Stimulated activated CD8-positive, alpha-beta memory T cell treated with anti-CD3 and anti-CD28 coated beads, Interleukin-12 subunit alpha, Interleukin-12 subunit beta, amount 100 ng/mL, for 4 hours (primary cell): ENCODE measurements around the gene RNF31.

Experiments
- DNase-seq: peaks from one replicate; pipeline ENCODE4 v3.0.0-alpha.2; 2020; ENCODE audit warnings: low read depth

The RNF31 gene

DNA sequence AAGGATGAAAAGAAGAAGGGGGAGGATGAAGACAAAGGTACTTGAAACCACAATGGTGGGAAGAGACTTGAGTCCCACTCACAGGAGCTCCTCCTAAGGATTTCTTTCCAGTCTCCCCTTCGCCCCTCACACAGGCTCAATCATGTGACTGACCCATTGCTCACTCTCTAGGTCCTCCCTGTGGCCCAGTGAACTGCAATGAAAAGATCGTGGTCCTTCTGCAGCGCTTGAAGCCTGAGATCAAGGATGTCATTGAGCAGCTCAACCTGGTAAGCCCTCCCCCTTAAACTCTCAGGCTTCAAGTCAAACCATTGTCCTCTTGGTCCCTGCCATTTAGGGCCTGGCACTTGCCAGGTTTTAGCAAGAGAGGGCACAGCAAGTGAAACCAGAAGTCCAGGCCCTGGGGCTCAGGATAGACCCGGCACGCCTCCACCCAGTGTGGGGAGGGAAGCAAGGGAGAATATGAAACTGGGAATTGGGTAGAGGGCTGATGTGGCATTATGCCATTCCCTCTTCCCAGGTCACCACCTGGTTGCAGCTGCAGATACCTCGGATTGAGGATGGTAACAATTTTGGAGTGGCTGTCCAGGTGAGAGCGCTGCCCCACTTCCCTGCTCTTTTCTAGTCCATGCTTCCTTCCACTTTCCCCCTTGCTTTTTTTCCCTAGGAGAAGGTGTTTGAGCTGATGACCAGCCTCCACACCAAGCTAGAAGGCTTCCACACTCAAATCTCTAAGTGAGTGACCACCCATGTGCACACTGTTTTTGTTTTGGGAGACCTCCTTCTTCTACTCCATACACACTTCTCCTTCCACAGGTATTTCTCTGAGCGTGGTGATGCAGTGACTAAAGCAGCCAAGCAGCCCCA lies 9.5 kb upstream of the RNF31 start:
- DNase-seq, result no peak

DNA sequence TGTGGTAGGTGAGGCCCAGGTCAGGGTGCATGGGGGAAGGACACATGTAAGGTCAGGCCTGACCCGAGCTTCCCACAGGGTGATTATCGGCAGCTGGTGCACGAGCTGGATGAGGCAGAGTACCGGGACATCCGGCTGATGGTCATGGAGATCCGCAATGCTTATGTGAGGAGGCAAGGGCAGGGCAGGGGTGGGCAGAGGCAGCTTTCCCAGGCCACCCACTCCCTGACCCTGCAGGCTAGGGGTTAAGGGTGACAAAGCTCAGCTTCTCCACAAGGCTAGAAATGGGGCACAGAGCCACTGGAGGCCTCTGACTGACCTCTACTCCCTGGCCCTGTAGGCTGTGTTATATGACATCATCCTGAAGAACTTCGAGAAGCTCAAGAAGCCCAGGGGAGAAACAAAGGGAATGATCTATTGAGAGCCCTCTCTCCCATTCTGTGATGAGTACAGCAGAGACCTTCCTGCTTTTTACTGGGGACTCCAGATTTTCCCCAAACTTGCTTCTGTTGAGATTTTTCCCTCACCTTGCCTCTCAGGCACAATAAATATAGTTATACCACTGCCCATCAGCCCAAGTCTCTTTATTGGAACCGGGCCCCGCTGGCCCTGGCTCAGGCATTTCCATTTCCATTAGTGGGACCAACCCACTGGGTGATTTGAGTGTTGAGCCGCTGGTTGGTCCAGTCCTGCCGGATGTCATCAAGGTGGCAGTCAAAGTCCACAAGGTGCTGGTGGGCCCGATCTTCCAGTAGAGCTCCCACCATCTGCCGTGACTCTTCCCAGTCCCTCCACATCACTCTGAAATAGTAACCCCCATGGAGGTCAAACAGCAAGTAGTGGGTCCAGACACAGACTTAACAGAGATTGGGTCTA lies 8.7 kb upstream of the RNF31 start:
- no peak for DNase-seq

DNA sequence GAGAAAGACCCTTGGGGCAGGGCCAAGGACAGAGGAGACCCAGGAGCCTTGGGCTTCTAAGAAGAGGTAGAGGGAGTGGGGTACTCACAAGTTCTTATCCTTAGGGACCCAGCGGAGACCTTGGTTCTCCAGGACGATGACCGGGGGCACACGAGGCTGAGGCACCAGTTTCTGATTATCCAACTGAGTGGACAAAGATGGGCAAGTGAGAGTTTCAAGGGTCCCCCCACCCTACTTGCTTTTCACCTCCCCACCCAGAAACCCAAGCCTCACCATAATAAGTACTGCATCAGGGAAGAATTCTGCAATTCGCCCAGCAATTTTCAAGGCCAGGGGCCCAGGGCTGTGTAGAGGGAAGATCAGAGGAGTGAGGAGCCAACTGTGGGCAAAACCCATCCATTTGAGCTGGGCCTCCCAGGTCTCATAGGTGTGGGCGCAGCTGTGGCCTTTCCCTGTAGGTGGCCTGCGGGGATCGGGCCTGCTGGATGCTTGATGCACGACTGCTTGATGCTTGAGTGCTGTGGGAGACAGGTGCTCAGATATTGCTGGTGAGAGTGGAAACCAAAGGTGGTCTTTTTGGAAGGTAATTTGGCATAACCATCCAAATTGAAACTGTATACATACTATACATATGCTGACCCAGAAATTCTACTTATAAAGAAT lies 7.9 kb upstream of the RNF31 start:
- DNase-seq, result no peak

DNA sequence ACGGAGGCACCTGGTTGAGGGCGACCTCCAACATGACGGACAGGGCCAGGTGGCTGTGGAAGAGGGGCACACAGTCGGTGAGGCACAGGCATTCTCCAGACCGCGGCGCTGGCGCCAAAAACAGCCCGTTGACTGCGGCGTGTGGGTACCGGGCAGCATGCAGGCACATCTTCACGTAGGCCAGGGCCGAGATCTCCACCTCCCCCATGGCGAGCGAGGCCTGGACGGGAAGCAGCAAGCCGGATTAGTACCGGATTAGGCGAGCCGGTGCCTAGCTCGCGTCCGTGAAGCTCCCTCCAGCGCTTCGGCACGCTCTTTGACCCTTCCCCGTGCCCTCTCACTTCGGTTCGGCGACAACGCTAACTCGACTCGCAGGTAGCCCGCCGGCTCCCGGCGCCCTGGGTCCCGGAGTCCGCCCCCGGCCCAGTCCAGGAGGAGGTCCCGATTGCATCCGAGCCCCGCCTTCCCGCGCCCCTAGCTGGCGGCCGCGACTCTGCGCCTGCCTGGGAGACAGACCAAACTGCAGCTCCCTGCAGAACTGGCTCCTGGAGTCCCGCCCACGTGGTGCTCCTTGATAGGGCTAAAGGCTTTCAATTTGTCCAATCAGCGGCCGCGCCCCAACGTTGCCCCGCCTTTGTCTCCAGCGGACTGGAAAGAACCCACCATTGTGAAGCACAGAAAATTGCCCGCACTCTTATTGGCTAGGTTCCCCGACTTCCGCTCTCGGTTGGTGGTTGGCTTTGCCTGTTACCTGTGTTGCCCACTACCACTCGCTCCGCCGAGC lies 6.0 kb upstream of the RNF31 start, which contains the start of gene EMC9:
TSS of gene EMC9 (minus strand) at position 495 of the 784 bp plus-strand sequence. CDS start at position 208, 287 bp downstream.
- DNase-seq, result peak; percentile 98

DNA sequence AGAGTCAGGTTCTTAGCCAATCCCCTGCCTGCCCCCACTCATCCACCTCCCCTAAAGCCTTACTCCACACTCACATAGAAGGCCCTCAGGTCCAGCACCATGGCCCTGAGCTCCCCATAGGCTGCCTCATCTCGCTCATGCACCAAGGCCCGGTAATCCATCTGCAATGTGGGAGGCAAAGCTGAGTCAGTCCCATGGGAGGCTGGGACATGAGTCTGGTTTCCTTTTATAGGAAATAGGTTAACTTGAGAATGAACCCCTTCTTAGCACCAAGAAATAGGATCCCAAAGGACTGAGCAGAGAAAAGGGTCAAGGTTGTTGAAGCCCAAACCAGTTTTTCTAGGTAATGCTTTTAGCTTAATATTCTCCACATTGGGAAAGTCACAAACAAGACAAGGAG lies 3.8 kb upstream of the RNF31 start:
- no peak for DNase-seq

DNA sequence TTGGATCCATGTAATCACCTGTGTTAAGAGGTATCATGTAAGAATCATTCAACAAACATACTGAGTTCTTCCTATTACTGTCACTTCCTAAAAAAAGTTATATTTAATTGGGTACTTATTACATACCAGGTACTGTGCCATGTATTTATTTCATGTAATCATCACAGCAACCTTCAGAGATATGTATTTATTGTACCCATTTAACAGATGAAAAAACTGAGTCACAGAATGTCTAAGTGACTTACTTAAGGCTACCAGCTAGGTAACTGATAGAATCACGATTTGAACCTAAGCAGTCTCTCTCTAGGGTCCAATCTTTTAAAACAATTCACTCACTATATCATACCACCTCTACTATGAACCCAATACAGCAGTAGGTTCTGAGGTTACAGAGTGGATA lies 2.8 kb upstream of the RNF31 start:
- no peak for DNase-seq

DNA sequence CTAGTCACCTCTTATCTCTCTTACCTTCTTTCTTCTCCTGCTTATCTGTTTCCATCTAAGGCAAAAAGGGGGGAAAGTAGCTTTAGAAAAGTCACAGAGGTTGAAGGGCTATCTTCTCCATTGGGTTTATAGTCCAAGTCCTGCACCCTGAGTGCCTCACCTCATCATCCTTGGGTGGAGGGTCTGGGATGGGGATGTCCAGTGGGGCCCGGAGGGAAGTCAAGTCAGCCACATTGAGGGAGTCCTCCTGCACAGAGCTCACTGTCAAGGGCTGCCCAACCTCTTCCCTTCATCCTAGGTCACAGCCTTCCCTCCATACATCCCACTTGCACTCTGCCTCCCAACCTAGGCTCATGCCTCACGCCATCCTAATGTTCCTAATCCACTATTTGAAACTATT lies 2.1 kb upstream of the RNF31 start:
- DNase-seq, result no peak

DNA sequence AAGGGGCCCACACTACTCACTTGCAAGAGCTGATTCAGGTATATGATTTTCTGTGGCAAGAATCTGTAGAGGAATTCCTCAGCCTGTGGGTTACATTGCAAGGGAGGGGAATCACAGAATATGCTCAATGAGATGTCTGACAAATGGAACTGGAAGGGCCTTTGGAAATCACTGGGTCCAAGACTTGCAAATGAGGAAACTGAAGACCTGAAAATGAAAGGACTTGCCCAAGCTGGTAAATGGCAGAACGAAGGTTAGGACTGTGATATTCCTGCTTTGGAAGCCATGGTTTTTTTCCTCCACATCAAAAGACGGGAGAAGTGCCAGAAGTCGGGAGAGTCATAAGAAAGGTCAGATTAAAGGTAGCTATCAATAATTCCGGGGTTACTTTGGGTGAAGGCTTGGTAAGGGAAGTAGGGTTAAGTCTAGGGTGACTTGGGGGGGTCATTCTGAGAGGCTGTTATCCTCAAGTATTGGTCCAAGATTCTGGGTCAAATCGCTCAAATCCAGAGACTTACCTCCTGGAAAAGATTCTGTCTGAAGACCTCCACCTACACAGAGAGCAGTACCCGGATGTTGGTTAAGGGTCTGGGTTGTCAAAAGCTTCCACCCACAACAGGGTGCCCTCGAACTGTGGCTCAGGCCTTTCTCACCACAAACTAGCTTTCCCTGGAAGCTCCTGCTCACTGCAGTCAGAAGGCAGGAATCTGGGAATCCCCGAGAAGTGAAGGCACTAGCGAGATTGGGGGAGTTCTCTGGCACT lies 1.4 kb upstream of the RNF31 start:
- DNase-seq, result no peak

DNA sequence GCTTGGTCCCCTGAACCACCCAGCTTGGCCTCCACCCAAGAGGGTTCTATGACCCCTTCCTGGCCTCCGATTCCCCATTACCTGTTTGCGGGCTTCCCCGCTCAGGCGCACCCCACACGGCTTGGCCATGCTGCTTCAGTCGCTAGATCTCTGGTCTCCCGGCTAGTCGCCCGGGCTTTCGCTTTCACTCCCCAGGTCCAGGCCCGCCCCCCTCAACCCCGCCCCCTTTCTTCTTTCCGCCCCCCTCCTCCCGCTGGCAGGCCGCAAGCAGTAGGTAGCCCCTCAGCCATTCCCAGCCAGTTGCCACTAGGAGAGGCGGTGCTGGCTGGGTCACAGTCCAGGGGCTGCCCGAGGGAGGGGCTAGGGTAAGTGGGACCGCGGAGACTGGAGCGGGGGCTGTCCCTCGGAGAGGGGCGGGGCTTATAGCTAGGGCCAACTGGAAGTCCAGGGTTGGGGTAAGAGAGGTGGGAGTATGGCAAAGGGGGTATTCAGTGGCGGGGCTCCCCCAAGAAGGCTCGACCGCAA lies 783 bp upstream of the RNF31 start, which contains the start of gene PSME2:
TSS of gene PSME2 (minus strand) at position 158 of the 525 bp plus-strand sequence. CDS start at position 129, 29 bp downstream.
- peak; percentile 73 for DNase-seq

DNA sequence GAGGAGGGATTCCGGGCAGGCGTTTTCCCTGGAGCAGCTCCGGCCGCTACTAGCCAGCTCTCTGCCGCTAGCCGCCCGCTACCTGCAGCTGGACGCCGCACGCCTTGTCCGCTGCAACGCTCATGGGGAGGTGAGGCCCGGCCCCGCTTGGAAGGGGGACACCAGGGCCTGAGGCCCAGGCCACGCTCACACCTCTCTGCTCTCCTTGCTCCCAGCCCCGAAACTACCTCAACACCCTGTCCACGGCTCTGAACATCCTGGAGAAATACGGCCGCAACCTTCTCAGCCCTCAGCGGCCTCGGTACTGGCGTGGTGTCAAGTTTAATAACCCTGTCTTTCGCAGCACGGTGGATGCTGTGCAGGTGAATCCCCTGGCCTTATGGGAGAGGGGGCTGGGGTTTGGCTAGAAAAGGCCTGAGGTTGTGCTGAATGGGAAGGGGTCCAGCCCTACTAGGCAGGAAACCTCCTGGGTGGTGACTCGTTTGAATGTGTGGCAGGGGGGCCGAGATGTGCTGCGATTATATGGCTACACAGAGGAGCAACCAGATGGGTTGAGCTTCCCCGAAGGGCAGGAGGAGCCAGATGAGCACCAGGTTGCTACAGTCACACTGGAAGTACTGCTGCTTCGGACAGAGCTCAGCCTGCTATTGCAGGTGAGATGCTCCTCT lies 597 bp downstream of the RNF31 start:
- DNase-seq, result no peak

DNA sequence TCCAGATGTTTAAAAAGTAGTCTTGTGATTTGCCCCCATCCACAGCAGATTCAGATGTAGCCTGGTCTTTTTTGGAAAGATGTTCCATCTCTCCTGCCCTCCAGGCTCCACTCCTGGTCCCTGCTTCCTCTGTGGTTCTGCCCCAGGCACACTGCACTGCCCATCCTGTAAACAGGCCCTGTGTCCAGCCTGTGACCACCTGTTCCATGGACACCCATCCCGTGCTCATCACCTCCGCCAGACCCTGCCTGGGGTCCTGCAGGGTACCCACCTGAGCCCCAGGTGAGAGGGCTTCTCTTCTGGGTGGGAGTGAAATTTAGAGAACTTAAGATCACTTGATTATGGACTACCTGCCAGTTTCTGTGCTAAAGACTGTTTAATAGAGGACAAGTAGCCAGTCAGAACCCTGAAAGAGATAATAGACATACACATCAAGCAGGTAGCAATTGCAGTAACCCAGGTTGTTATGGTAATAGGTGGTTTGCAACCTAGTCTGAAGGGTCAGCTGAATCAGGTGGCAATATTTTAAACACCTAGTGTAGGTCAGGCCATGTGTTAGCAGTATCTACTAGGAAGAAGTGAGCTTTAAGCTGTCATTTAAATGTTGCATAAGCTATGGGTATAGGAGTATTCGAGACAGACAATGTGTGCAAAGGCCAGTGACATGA lies 2.1 kb downstream of the RNF31 start:
- DNase-seq, result no peak

DNA sequence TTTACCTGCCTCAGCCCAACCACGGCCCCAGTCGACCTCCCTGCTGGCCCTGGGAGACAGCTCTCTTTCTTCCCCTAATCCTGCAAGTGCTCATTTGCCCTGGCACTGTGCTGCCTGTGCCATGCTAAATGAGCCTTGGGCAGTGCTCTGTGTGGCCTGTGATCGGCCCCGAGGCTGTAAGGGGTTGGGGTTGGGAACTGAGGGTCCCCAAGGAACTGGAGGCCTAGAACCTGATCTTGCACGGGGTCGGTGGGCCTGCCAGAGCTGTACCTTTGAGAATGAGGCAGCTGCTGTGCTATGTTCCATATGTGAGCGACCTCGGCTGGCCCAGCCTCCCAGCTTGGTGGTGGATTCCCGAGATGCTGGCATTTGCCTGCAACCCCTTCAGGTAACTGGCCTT lies 2.8 kb downstream of the RNF31 start:
- no peak for DNase-seq

DNA sequence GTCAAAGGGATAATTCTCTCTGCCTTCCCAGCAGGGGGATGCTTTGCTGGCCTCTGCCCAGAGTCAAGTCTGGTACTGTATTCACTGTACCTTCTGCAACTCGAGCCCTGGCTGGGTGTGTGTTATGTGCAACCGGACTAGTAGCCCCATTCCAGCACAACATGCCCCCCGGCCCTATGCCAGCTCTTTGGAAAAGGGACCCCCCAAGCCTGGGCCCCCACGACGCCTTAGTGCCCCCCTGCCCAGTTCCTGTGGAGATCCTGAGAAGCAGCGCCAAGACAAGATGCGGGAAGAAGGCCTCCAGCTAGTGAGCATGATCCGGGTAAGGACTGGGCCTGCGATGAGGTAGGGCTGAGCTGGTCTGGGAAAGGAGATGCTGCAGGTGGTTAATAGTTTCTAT lies 3.3 kb downstream of the RNF31 start:
- DNase-seq, result no peak

DNA sequence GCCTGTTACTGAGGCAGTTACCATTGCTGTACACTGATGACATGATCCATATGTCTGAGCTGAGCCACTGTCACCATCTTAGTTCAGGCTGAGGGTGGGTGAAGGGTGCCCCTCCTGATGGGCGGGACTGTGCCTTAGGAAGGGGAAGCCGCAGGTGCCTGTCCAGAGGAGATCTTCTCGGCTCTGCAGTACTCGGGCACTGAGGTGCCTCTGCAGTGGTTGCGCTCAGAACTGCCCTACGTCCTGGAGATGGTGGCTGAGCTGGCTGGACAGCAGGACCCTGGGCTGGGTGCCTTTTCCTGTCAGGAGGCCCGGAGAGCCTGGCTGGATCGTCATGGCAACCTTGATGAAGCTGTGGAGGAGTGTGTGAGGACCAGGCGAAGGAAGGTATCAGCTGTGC lies 3.7 kb downstream of the RNF31 start:
- no peak for DNase-seq

DNA sequence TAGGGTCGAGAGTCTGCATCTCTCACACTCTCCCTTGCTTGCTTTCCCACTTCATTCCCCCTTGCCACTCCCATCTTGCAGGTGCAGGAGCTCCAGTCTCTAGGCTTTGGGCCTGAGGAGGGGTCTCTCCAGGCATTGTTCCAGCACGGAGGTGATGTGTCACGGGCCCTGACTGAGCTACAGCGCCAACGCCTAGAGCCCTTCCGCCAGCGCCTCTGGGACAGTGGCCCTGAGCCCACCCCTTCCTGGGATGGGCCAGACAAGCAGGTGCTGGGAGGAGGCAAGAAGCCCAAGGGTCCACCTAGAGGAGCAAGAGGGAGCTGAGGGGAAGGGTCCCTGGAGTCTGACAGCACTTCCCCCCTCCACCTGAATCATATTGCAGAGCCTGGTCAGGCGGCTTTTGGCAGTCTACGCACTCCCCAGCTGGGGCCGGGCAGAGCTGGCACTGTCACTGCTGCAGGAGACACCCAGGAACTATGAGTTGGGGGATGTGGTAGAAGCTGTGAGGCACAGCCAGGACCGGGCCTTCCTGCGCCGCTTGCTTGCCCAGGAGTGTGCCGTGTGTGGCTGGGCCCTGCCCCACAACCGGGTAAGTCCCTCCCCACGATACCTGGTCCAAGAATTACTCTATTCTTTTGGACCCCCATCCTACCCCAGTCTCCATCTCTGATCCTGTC lies 4.2 kb downstream of the RNF31 start:
- DNase-seq, result no peak

DNA sequence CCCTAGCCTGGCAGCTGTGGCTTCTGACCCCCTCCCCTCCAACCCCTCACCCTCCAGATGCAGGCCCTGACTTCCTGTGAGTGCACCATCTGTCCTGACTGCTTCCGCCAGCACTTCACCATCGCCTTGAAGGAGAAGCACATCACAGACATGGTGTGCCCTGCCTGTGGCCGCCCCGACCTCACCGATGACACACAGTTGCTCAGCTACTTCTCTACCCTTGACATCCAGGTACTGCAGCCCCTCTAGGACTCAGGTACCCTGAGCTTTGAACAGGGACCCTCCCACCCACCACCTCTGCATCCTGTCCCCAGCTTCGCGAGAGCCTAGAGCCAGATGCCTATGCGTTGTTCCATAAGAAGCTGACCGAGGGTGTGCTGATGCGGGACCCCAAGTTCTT lies 7.8 kb downstream of the RNF31 start:
- no peak for DNase-seq

DNA sequence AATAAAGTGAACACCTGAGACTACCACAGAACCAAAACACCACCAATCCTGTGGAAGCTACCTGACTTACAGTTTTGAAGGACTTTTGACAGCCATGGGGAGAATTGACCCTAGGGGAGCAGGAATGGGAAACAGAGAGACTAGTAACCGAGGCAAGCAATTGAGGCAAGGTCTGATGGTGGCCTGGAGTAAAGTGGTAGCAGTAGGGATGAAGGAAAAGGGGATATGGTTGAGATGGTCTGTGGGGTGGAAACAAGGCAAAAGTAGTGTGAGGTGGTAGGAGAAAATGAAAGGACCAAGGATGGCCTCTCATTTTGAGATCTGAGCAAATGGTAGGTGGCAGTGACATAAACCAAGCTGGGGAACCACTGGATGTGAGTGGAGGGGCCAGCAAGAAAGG lies 9.5 kb downstream of the RNF31 start:
- DNase-seq, result no peak

DNA sequence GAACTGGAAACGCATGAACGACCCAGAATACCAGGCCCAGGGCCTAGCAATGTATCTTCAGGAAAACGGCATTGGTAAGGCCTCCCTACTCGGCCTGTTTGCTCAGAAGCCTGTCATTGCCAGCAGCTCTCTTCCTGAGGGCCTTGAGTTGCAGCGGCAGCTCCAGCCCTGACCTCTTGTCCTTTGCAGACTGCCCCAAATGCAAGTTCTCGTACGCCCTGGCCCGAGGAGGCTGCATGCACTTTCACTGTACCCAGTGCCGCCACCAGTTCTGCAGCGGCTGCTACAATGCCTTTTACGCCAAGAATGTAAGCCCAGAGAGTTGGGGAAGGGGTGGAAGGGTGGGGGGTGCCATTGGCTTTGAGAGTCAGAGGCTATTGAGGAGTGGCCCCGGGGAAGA lies 10.0 kb downstream of the RNF31 start:
- no peak for DNase-seq
